ENCODE results near the gene MAJIN. TPM values are rescaled to one million over a fixed set of nuclear protein-coding genes. Genes with fewer than 3 reads are reported as not detected.
A peak's percentile ranks its signal among the peaks of the same experiment; 100 is the strongest.

Gene MAJIN
- total RNA-seq, 1 donor: not detected

- DNase-seq (ENCODE audit: low read depth): no peak
- no peak overlapping the region for H3K4me3 ChIP-seq (ENCODE audit: low read depth, low read length)
- no peak for TF ChIP-seq CTCF (IDR thresholded peaks at IDR 0.05; ENCODE audit: insufficient read depth, low read length)
These were observed 30.8 kb upstream of the MAJIN start for GRCh38 chr11:65002706-65003105.

GRCh38 chr11:64999478-64999877, 27.6 kb upstream of the MAJIN start:
- no peak for DNase-seq (ENCODE audit: low read depth)
- no peak for TF ChIP-seq CTCF (IDR thresholded peaks at IDR 0.05; ENCODE audit: insufficient read depth, low read length)

GRCh38 chr11:64998690-64999431, 27.0 kb upstream of the MAJIN start:
- no peak for TF ChIP-seq CTCF (IDR thresholded peaks at IDR 0.05; ENCODE audit: insufficient read depth, low read length)
- no peak for DNase-seq (ENCODE audit: low read depth)
- no peak overlapping the region for H3K4me3 ChIP-seq (ENCODE audit: low read depth, low read length)

More at GRCh38 chr11:64999478-64999877, 27.6 kb upstream of the MAJIN start:
- H3K4me3 ChIP-seq (ENCODE audit: low read depth, low read length): no peak overlapping the region

- TF ChIP-seq CTCF (IDR thresholded peaks at IDR 0.05; ENCODE audit: insufficient read depth, low read length): no peak
- DNase-seq (ENCODE audit: low read depth): no peak
- no peak overlapping the region for H3K4me3 ChIP-seq (ENCODE audit: low read depth, low read length)
These were observed 26.2 kb upstream of the MAJIN start for GRCh38 chr11:64998141-64998540.

- DNase-seq (ENCODE audit: low read depth): peak; percentile 66
- peak within 1 kb of the TSS; percentile 55 for H3K4me3 ChIP-seq (ENCODE audit: low read depth, low read length)
- peak; percentile 20 for TF ChIP-seq CTCF (IDR thresholded peaks at IDR 0.05; ENCODE audit: insufficient read depth, low read length)
These were observed 24.9 kb upstream of the MAJIN start, which contains the start of gene BATF2 for GRCh38 chr11:64996710-64997380. Gene BATF2, minus strand, starts transcription at chr11:64996971. Its CDS starts 57 bp downstream, at chr11:64996914.

GRCh38 chr11:64996327-64996709, 24.4 kb upstream of the MAJIN start:
- peak overlapping the region; percentile 55 for H3K4me3 ChIP-seq (ENCODE audit: low read depth, low read length)
- TF ChIP-seq CTCF (IDR thresholded peaks at IDR 0.05; ENCODE audit: insufficient read depth, low read length): no peak

More at GRCh38 chr11:64996327-64996709, 24.4 kb upstream of the MAJIN start:
- no peak for DNase-seq (ENCODE audit: low read depth)

Data from fibroblast of the aortic adventitia (primary cell).